ENCODE results near the gene AFF2. TPM values are rescaled to one million over a fixed set of nuclear protein-coding genes. Genes with fewer than 3 reads are reported as not detected.

AFF2 gene
- total RNA-seq, 1 donor from 2014 or later = 13.4 TPM

DNA sequence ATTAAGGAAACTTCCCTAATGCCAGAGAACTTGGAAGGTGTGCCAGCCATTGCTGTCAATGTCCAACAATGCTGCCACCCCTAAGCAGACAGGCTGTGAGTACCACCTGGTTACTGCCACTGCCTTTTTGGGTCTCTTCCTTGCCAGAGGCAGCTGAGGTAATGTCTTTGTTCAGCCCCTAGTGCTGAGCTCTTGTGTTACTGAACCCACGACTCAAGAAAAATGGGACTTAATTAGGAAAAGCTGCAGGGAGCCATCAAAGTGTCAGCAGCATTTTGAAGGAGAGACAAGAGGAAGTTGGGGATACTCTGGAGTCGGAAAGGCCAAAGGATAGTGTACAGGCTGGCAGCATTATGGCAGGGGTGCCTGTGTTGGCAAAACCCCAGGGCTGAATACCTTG is 283.7 kb downstream of the AFF2 start:
- intact Hi-C loops (cut with DNase I) = no loop called here
- Histone ChIP-seq H3K4me1 (no peaks in the 10 kb centered on the region), H3K27me3 (no peaks in the 10 kb centered on the region), H3K4me3 (no peak overlapping the region), H3K27ac (no peak overlapping the region), H3K36me3 (no peaks in the 10 kb centered on the region), H3K9me3 (no peaks in the 10 kb centered on the region)
- DNase-seq (no peak), ATAC-seq (no peak)
- TF ChIP-seq, protein P1, sequence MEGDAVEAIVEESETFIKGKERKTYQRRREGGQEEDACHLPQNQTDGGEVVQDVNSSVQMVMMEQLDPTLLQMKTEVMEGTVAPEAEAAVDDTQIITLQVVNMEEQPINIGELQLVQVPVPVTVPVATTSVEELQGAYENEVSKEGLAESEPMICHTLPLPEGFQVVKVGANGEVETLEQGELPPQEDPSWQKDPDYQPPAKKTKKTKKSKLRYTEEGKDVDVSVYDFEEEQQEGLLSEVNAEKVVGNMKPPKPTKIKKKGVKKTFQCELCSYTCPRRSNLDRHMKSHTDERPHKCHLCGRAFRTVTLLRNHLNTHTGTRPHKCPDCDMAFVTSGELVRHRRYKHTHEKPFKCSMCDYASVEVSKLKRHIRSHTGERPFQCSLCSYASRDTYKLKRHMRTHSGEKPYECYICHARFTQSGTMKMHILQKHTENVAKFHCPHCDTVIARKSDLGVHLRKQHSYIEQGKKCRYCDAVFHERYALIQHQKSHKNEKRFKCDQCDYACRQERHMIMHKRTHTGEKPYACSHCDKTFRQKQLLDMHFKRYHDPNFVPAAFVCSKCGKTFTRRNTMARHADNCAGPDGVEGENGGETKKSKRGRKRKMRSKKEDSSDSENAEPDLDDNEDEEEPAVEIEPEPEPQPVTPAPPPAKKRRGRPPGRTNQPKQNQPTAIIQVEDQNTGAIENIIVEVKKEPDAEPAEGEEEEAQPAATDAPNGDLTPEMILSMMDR (IDR thresholded peaks at IDR 0.05) = no peak

DNA sequence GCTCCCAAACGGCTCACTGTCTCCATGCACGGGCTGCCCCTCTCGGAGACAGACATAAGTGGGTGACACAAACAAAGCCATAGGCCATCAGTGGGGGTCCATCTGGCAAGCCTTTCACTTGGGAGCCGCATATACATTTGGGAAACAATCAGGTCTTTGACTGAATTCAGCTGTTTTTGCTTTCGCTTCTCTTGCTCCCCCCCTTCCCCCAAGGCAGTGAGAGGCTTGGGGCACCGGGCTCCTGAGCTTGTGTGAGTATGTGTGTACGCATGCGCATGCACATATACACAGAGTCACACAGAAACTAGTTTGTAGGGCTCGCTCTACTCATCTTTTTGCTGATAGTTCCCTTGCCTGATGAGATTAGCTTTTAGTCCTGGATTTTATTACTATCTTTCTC is 284.4 kb downstream of the AFF2 start:
- Histone ChIP-seq H3K9me3 (no peaks in the 10 kb centered on the region), H3K4me3 (no peak overlapping the region), H3K4me1 (no peaks in the 10 kb centered on the region), H3K27ac (no peak overlapping the region), H3K36me3 (no peaks in the 10 kb centered on the region), H3K27me3 (no peaks in the 10 kb centered on the region)
- DNase-seq = no peak
- intact Hi-C loops (cut with DNase I) = no loop called here
- no peak for ATAC-seq
- TF ChIP-seq, protein P1 (IDR thresholded peaks at IDR 0.05) = no peak

DNA sequence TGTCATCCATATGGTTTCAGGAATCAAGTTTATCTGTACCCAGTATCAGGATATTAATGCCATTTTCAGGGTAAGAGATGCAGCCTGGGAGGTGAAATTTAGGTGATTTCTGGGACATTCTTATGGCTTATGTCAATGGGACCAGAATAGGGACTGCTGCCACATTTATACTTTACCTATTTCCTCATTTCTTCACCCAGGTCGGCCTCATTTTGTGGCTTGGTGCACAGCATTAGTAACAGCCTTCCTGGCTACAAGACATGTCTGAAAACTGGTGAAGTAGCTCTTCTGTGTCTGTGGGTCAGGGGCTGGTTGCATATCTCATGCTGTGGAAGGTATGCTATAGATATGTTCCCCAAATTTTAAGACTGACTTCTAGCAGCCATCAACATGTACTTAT is 284.8 kb downstream of the AFF2 start:
- ATAC-seq (no peak), DNase-seq (no peak)
- Histone ChIP-seq H3K9me3 (no peaks in the 10 kb centered on the region), H3K36me3 (no peaks in the 10 kb centered on the region), H3K27me3 (no peaks in the 10 kb centered on the region), H3K27ac (no peak overlapping the region), H3K4me3 (no peak overlapping the region), H3K4me1 (no peaks in the 10 kb centered on the region)
- intact Hi-C loops (cut with DNase I) = no loop called here
- TF ChIP-seq, protein P1 (IDR thresholded peaks at IDR 0.05) = no peak

DNA sequence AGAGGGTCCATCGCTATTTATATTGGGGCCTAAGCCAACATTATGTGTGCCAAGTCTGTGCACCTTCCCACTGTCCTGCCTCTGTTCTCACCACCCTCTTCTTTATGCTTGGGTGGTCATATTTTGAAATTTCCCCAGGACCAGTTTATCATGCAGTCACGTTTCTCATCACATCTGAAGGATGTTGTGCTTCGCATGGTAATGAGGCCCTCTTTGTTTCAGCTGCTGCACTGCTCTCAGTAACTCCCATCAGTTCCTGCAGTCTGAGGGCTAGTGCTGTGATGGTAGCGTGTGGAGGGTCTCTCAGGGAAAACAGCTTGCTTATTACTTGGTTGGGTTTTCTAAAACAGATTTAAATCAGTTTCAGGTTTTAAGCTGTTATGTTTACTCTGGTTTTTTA is 288.0 kb downstream of the AFF2 start:
- Histone ChIP-seq H3K27me3 (no peaks in the 10 kb centered on the region), H3K36me3 (no peaks in the 10 kb centered on the region), H3K9me3 (no peaks in the 10 kb centered on the region), H3K27ac (no peak overlapping the region), H3K4me1 (no peaks in the 10 kb centered on the region), H3K4me3 (no peak overlapping the region)
- intact Hi-C loops (cut with DNase I) = no loop called here
- DNase-seq (no peak), ATAC-seq (no peak)
- TF ChIP-seq, protein P1 (IDR thresholded peaks at IDR 0.05) = no peak

DNA sequence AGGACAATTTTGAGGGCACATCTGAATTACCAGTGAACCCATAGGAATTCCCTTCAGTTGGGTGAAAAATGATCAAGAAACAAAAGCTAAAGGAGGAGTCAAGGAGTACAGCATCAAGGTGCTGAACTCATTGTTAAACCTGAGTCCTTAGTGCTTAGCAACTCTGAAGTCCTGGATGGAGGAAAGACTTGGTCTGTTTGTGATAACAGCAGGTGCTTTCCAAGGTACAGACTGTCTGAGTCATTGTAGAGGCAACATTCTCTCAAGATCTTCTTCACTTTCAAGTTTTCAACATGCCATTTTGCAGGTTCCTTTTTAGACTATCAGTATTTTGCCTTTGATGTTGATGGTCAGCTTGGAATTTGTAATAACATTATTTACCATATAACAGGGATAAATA is 293.9 kb downstream of the AFF2 start:
- no peak for ATAC-seq
- intact Hi-C loops (cut with DNase I) = no loop called here

More for the DNA sequence above, 293.9 kb downstream of the AFF2 start:
- Histone ChIP-seq H3K36me3 (no peaks in the 10 kb centered on the region), H3K4me3 (no peak overlapping the region), H3K27me3 (no peaks in the 10 kb centered on the region), H3K27ac (no peak overlapping the region), H3K9me3 (no peaks in the 10 kb centered on the region), H3K4me1 (no peaks in the 10 kb centered on the region)
- TF ChIP-seq, protein P1 (IDR thresholded peaks at IDR 0.05) = no peak
- no peak for DNase-seq

Data from upper lobe of right lung (tissue), 1 donor.